AG08396 (cell line): ENCODE data around the gene PPP2R2C.

ENCODE experiments used
- DNase-seq: peaks from one replicate; pipeline ENCODE4 v3.0.0; 2012; ENCODE audit warnings: low spot score, mixed read lengths

Gene PPP2R2C

DNA sequence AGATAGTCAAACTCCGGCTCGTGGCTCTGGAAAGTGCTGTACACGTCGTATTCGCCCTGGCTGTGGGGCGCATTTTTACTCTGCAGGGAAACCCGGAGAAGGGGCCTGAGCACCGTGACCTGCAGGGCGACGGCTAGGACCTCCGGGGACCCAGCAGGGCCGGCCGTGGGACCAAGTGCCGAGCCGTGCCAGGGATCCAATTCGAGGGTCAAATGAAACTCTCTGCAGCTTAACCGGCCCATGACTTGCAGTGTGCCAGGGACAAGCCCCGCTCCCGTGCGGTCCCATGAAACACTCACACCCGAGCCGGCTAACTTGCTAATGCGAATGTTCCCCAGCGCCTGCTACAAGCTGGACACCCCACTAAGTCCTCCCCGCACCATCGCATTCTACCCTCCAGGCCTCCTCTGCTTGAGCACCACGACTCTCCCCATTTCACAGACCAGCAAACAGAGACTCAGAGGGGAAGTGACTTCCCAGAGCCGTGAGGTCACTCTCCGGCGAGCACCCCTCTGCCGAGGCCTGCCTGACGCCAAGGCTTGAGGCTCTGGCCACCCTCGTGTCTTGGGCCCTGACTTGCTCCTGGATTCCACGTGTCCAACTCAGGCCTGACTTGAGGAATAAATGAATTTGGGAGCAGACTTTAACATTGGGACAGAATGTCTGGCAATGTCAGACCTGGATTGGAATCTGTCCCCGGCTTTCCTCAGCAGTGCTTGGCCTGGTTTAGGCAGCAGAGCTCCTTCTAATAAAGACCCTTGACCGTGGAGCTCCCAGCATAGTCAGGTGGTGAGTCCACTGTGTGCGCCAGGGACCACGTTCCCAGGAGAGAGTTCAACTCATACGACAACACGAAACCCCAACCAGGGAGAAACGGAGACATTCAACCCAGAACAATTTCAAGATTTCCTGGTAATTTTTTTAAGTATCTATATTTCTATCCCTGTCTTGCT is 93.6 kb downstream of the PPP2R2C start:
- DNase-seq: no peak

DNA sequence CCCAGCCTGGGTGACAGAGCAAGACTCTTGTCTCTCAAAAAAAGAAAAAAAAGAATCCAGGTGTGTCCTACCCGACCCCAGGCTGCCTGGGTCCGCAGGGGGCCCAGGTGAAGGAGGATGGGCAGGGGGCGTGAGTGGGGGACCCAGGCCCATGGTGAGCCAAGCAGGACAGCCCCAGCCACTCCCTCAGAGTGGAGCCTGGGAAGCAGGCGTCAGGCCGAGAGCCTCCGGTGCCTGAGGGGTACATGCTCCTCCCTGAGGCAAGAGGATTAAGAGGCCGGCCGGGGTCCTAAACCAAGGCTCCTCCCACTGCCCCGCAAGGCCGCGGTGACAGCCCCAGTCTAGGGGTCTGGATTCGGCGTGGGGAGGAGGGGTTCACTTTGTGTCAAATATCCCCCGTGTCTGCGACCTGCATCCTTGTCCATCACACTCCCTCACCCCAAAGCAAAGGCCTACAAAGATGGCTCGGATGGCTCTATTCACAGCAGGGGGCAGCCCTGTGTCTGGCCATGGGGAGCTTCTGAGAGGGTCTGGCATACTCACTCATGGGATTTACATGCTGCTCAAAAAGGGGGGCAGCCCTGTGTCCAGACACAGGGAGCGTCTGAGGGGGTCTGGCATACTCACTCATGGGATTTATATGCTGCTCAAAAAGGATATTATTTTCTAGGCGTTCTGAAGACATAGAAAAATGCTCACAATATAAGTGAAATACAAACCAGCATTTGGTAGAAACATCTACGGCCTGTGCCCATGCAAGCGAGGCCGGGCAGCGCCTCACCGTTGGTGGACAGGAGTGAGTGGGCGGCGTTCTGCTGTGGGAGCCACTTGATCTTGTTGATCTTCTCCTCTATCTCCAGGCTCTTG is 94.6 kb downstream of the PPP2R2C start:
- DNase-seq: no peak

- no peak for DNase-seq
Measured at GRCh38 chr4:6375620-6376295, 96.7 kb downstream of the PPP2R2C start.

- DNase-seq: no peak
Measured at GRCh38 chr4:6374575-6374974, 97.8 kb downstream of the PPP2R2C start.

DNA sequence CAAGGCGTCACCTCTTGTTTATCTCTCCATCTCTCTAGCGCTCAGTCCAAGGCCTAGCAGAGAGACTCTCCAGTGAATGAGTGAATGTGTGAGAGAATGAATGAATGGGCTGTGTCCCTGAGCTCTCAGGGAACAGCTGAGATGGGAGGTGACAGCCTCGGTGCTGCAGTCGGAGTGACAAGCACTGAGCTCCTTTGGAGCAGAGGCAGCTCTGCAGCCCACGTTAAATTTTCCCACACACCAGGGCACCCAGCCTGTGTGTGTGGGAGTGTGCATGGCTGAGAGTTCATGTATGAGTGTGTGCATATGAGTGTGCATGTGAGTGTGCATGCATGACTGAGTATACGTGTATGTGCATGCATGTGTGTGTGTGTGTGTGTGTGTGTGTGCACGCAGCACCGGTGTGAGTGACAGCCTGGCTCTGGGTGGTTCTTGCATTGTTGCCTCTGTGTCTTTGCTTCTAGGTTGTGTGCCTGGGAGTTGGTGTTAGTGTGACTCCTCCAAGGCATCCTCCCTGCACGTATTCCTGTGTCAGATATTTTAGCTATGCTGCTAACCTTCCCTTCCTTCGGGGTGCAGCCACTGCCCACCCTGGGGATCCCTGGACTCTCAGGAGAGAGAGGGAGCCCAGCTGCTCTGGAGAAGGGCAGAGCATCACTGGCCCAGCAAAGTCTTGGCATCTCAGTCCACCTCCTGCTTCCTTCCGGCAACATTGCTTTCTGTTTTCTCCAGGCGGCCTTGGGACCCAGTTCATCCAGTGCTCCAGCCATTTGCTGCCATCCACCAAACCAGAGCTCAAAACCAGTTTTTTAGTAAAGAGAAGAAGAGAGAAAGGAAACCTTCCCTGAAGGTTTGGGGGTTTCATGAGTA is 98.6 kb downstream of the PPP2R2C start:
- DNase-seq: no peak

GRCh38 chr4:6372649-6373525 is 99.5 kb downstream of the PPP2R2C start:
- DNase-seq: peak; percentile 71

- no peak for DNase-seq
Measured at GRCh38 chr4:6371812-6372211, 100.6 kb downstream of the PPP2R2C start.

DNA sequence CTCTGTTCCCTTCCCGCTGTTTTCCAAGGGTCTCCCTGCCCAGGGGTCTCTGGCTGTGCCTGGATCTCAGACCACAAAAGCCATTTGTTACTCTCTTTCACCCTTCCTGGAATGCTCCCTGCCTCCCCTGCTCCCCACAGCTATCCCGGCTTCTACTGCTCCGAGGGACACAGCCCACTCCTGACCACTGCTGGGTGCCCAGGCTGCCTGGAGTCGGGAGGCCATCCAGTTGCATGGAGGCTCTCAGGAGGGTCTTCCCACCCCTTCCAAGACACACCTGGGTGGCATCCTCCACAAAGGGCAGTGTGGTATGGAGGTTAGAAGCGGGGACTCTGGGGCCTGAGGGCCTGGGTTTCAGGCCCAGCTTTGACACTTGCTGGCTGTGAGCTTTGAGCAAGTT is 101.1 kb downstream of the PPP2R2C start:
- no peak for DNase-seq

DNA sequence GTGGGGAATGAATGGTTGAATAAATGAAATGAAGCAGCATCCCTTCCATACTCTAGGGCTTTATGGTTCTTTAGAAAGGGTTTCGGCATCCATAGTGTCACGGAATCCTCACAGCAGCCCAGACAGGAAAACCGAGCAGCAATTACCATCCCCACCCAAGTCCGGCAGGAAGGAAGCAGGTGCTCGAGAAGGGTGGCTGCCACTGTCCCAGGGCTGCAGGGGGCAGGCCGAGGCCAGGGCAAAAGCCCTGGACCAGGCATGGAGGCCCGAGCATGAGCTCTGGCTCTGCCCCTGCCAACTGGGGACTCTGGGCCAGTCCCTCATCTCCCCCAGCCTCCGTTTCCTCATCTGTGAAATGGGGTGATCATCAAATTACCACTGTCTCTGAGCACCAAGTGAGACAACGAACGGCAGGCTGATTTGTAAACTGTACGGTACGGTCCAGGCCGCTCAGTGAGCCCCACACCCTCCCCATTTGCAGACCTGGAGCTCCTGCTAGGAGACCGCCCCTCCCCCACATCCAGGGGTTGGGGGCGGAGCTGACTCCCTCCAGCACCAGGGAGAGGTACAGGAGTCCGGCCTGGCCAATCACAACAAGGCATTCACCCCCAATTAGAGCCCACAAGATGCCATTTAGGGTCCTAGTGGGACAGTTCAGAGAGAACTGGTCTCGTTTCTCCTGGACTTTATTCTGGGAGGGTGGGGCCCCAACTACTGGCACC is 102.3 kb downstream of the PPP2R2C start:
- no peak for DNase-seq

- no peak for DNase-seq
Measured at GRCh38 chr4:6369511-6369910, 102.9 kb downstream of the PPP2R2C start.

DNA sequence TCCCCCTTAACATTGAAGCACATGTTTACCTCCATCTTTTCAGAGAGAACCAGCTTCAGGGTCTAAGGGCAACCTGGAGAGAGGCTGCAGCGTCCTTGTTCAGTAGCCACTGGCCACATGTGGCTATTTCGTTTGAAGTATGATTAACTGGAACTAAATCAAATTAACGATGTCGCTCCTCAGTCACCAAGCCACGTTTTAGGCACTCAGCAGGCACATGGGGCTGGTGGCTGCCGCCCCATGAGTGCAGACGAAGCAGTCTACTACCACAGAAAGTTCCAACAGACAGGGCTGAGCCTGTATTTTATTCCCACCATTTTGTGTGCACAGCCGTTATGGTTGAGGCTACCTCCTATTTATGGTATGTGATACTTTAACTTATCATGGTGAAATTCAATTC is 103.4 kb downstream of the PPP2R2C start:
- no peak for DNase-seq

GRCh38 chr4:6368601-6369000 is 103.8 kb downstream of the PPP2R2C start:
- no peak for DNase-seq

DNA sequence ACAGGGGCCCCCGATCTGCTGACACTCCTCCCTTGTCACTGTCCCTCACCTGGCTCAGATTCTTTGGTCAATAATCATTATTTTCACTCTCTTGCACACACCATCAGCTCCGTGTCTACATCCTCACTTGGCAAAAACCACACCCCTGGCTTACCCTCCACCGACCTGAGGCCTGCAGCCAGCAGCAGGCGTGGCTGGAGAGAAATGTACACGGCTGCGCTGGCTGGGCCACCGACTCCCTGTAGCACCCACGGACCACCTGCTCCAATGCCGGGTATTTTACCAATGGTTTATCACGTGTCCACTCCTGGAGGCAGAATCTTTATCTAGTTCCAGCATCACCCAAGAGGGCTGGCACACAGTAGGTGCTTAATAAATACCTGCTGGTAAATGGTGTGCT is 104.3 kb downstream of the PPP2R2C start:
- no peak for DNase-seq

DNA sequence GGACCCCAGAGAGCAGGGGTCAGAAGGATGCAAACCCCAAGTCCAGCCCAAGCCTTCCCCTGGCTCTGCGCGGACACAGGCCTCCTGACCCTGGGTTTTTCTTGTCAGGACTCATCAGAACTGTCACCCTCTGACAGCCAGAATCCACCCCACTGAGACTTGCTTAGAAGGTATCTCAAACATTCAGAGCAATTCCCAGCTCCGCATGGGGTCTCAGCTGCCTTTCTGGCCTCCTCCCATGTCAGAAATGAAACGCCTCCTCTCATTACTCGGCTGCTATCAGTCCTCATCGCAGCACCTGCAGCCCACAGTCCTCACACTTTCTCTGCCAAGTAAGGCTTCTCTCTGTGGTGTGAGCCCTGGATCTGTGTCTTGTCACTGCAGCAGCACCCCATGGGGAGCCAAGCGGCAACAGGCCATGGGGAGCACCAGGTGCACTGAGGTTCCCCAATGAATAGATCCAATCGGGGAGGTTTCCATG is 105.0 kb downstream of the PPP2R2C start:
- DNase-seq: no peak

GRCh38 chr4:6366581-6366980 is 105.8 kb downstream of the PPP2R2C start:
- DNase-seq: no peak

GRCh38 chr4:6365545-6366086 is 106.8 kb downstream of the PPP2R2C start:
- no peak for DNase-seq

DNA sequence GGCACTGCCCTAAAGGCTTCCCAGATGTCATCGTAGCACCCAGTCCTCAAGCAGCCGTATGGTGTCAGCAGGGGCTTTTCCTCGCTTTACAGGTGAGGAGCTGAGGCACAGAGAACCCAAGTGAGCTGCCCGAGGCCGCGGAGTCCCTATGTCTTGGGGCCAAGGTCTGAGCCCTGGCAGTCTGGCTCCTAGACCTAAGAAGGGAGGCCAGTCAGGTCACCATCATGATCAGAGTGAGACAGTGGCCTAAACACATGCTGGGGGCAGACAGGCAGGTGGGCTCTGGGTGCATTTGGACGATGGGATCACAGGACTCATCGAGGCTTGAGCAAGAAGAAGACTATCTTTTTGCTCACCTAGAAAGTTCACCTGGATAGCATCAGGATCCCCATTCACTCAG is 107.8 kb downstream of the PPP2R2C start:
- no peak for DNase-seq

- no peak for DNase-seq
Measured at GRCh38 chr4:6364146-6364545, 108.3 kb downstream of the PPP2R2C start.

- DNase-seq: peak; percentile 56
Measured at GRCh38 chr4:6362896-6363295, 109.5 kb downstream of the PPP2R2C start.
